HG02885 (cell line): ENCODE data around the gene TACC3.
A peak's percentile ranks its signal among the peaks of the same experiment; 100 is the strongest.
"Not testable (repeated sequence)": the region's sequence is repeated elsewhere in the genome, so short reads cannot be mapped to it uniquely, and the experiment has no call there.

ENCODE experiments used
- ATAC-seq: cut with Tn5 transposase; IDR thresholded peaks from one replicate; pipeline ENCODE4 v1.9.1; 2021; ENCODE audit warnings: mild to moderate bottlenecking; ENCODE audit not compliant: unreplicated experiment, poor library complexity

Gene TACC3

DNA sequence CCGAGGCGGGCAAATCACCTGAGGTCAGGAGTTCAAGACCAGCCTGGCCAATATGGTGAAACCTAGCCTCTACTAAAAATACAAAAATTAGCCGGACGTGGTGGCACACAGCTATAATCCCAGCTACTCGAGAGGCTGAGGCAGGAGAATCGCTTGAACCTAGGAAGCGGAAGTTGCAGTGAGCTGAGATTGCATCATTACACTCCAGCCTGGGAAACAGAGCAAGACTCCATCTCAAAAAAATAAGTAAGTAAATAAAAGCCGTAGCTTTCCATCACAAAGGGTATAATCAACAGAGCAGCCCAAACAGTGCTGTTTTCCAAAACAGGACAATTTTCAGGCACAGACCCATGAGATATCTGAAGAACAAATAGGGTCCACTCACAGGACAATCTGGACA is 19.6 kb upstream of the TACC3 start:
- ATAC-seq: not testable (repeated sequence)

DNA sequence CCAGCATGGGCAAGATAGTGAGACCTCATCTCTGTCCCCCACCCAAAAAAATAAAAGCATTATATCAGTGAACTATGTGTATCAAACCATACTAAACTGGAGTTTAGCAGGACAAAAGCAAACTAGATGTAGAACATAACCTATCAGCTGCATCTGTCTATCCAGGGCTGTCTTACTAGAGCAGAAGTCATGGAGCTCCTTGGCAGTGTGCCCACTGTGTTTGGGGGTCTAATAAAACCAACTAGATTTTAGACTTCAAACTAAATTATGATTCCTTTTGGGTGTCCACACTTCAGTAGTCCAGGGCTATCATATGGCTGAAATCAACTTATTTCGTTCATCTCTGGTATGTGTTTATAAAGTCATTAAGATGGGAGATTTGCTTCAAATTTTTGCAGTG is 17.5 kb upstream of the TACC3 start:
- ATAC-seq: no peak

DNA sequence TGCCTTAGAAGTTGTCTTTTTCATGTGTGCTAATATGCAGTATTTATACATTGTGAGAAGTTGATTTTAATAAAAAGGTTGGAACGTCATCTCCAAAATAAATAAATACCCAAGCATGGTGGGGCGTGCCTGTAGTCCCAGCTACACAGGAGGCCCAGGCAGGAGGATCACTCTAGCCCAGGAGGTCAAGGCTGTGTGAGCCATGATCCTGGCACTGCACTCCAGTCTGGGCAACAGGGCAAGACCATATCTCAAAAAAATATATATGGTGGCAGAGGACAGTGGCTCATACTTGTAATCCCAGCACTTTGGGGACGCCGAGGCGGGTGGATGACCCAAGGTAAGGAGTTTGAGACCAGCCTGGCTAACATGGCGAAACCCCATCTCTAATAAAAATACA is 15.6 kb upstream of the TACC3 start:
- ATAC-seq: no peak

DNA sequence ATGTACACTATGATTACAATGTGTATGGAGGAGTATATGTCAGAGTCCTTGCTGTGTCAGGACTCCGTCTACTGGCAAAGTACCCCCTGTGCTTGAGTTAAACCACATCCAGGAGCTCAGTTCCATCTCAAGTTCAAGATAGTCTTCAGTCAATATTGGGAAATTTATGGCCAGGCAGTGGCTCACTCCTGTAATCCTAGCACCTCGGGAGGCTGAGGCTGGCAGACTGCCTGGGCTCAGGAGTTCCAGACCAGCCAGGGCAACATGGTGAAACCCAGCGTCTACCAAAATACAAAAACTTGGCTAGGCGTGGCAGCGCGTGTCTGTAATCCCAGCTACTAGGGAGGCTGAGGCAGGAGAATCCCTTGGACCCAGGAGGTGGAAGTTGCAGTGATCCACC is 15.0 kb upstream of the TACC3 start:
- ATAC-seq: no peak

DNA sequence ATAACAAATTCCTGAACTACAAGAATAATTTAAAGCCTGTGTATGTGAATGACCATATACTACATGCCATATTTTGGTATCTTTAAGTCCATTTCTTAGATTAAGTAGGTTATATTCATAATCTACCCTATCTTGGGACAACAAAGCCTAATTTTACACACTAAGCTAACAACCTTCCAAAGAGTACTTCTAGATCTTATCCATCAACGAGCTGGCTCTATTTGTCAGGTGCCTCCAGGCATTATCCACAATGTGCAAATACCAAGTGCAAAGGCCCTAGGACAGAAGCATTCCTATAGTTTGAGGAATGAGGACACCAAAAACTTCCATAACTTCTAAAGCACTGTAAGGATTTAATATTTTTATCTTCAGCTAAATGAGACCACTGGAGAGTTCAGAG is 12.7 kb upstream of the TACC3 start:
- ATAC-seq: no peak

DNA sequence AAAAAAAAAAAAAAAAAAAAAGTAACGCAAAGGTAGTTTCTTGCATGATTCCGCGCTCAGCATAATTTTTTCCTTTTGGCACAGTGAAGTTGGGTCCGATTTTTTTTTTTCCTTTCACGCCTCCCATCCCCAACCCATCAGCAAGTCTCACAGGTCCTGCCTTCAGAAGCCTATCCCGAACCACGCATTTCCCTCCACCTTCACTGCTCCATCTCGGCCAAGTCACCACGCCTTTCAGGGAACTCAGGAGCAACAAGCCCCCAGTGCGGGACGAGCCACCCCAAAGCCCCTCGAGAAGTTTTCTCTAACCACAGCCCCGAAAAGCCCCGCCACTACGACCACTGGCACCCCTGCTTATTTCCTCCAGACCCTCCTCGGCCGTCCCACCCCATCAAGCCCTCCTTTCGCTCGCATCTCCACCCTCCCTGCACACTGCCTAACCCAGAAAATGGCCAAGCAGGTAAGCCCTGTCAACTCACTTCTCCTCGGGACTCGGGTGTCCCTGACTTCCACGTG is 10.2 kb upstream of the TACC3 start:
- no peak for ATAC-seq

DNA sequence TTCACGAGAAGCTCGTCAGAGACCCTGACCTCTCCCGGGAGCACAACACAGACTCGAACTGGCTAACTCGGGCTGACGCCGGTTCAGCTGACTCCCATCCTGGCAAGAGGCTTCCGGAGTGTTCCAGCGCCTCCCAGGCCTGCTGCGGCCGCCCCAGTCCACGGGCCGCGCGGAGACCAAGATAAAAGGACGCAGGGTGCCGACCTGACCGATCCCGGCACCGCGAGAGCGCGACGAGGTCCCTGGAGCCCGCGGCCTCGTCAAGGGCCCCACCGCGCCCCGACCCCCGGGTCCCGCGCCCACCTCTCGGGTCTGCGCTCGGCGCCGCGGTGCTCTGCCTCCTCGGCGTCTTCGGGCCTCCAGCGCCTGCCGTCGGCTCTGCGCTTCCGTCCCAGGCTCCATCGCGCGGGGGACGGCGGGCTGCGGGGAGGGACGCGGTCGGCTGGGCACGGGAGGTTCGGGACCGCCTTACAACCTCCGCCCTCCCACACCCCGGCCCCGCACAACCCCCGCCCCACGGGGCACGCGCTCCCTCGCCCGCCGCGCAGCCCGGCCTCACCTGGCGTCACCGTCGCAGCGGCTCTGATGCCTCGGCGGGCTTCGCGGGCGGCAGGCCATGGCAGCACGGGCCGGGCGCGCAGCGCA is 9.6 kb upstream of the TACC3 start:
- ATAC-seq: peak; percentile 18

DNA sequence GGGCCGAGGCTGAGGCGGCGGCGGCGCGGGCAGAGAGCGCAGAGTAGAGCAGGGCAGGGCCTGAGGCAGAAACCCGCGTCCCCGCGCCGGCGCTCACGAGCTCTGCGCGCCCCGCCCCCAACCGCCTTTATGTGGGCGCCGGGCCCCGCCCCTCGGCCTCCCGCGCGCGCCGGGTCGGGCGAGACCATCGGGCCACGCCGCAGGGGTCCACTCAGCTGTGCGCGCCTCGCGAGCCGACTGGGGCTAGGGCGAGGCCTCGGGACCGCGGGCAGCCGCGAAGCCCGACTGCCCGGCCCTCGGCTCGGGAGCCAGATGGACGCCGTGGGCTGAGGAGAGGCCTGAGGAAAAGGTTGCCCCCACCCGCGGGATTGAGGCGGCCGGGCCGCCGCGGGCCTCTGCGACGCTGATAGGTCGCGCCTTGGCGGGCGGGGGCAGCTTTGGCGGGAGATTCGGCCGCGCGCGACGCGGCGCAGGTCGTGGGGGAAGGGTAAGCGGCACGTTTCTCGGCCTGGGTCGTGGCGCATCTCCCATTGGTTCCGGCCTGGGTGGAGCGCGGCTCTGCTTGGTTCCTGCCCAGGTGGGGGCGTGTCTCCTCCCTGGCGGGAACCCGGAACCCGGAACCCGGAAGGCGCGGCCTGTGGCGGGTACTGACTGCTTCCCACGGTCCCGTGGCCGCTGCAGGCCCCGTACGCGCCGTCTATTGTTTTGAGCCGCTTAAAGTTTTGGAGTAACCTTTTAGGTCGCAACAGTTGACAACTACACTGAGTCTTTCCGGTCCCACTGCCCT is 8.9 kb upstream of the TACC3 start, which contains the start of gene SLBP:
SLBP (minus strand) TSS at position 104 of the 787 bp plus-strand sequence. CDS start 131 bp downstream, outside the sequence.
- peak; percentile 82 for ATAC-seq

DNA sequence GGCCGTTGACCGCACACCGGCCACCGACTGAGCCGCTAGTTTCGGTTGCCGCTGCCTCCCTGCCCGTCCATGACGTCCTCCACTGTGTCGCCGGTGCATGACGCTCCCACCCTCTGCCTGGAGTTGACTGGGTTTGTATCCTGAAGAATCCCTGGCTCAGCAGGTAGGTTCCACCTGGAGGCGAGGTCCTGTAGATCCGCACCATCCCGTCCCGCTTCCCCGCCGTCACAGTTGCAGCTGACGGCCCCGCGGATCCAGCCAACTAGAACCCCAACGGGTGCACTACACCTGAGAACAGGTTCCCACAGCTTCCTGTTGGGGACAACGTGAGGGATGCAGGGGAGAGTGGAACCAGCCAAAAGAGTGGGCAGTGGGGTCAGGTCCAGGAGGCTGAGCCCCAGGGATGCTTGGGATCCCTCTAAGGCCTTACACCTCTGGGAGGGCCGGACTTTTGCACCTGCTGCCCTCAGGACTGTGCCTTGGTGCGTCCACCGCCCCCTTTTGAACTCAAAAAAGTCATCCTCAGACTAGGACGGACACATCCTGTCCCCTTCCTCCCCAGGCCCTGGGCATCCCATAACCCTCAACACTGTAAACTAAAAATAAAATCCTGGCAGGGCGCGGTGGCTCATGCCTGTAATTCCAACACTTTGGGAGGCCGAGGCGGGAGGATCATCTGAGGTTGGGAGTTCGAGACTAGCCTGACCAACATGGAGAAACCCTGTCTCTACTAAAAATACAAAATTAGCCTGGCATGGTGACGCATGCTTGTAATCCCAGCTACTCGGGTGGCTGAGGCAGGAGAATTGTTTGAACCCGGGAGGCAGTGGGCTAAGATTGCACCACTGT is 8.1 kb upstream of the TACC3 start:
- peak; percentile 2 for ATAC-seq

DNA sequence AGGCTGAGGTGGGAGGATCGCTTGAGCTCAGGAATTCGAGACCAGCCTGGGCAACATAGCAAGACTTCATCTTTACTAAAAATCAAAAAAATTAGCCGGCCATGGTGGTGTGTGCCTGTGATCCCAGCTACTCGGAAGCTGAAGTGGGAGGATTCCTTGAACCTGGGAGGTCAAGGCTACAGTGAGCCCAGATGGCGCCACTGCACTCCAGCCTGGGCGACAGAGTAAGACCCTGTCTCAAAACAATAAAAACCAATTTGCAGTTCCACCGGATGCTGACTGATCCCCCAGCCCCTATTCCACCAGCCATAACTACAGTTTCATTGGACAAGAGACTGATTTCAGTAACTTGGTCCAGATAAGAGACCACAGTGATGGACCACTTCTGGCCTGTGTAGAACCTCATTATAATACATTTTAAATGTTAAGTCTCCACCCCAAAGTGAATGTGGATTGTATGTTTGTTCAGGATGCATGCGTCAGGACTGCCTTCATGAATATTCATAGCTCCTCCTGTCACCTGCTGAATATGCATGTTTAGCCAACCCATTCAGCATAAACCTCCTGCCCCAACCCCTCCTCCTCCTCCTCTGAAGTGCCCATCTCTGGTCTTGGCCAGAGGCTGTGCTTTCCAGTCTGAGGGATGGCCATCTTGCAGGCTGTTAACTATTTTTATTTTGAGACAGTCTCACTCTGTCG is 6.9 kb upstream of the TACC3 start:
- ATAC-seq: no peak

DNA sequence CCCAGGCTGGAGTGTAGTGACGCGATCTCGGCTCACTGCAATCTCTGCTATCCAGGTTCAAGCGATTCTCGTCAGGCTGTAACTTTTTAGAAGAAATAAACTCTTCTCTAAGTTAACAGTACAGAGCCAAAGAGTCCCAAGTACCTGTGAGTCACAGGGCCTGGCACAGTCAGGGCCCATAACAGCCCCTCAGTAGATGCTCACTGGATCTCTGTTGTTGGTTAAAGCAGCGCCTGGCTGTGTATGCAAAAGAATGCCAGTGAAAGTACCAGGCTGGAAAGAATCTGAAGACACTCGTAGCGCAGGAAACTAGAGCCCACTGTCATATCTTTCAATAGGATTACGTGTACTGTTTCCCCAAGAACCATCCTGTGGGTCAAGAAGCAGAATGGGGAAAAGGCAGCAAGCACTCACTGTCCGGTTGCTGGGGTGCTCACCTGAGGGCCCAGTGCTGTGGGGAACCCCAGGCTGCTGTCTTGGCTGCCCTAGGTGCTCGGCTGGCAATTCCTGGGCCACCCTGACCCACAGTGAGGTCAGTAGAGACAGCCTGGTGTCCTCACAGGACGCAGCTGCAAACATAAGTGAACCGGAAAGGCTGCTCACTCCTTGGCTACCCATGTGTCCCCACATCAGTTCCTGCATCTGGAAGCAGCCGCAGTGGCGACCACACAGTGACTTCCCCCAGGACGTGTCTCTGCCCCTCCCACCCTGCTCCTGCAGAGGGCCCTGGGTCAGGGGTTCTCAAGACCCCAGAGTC is 6.1 kb upstream of the TACC3 start:
- no peak for ATAC-seq

DNA sequence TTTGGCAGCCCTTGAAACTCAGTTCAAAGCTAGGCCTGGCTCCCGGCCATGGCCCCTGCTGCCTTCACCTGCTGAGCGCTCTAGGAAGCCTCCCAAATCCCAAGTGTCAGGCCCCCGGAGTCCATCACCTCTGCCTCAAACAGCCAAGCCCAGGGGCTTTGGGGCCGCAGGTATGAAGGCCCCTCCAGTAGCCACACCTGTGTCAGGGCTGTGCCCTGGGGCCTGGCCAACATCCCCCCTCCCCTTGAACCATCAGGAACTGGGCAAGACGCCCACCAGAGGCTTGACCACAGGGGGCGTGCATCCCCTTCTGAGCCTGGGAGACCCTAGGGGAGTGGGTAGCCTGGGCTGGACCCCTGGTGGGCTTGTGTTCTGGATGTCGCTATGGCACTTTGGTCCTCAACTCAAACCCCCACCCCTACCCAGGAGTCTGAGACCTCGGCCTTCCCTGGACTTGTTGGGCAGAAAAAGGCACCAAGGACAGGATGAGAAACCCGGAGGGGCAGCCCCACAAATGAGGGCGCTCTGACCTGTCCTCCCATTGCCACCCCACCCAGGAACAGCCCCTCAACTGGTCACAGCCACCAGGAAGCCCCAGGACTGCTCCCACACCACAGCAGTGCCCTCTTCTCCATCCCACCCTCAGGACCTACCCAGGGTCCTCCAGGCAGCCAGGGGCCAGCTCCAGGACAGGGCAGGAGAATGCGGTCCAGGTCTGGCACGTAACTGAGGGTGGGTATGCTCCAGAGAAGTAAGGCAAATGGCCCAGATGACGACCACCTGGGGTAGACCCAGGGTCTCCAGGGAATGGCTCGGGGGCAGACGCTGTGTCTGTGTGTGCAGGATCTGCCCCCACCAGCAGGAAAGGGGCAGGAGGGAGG is 5.0 kb upstream of the TACC3 start:
- ATAC-seq: no peak

DNA sequence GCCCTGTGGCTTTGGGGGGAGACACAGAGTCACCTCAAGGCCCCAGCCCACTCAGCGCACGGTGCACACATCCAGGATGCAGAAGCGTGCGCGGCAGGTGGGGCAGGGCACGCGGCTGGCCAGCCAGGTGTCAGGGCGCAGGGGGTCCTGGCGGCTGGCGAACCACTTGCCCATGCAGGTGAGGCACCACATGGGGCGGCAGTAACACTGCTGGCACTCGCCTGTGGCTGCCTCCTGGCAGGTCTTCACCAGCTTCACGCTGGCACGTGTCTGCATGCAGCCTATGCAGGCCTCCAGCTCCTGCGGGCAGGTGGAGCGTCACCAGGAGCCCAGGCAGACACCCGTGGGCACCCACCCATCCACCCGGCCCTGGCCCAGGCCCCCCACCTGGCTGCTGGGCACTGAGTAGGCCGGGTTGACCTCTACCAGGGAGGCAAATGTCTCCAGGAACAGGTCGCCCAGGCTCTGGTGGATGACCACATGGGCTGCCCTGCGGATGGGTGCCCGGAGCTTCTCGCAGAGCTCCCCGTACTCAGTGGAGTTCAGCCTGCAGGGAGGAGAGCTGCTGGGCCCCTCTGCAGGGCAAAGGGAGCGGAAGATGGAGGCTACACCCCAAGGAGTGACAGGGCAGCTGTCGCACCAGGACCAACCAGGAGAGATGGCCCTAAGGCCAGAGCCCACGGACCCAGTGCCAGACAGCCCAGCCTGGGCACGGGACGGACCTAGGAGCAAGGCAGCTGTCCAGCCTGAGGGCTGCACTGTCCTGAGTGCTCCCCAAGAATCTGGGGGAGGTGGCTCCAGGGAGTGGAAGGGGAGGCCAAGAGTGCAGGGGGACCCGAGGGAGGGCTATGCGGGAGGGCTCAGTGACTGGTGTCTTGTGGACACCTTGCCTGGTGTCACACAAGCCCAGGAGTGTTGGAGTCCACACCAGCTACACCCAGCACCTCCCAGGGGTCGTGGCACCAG is 3.9 kb upstream of the TACC3 start:
- ATAC-seq: no peak

DNA sequence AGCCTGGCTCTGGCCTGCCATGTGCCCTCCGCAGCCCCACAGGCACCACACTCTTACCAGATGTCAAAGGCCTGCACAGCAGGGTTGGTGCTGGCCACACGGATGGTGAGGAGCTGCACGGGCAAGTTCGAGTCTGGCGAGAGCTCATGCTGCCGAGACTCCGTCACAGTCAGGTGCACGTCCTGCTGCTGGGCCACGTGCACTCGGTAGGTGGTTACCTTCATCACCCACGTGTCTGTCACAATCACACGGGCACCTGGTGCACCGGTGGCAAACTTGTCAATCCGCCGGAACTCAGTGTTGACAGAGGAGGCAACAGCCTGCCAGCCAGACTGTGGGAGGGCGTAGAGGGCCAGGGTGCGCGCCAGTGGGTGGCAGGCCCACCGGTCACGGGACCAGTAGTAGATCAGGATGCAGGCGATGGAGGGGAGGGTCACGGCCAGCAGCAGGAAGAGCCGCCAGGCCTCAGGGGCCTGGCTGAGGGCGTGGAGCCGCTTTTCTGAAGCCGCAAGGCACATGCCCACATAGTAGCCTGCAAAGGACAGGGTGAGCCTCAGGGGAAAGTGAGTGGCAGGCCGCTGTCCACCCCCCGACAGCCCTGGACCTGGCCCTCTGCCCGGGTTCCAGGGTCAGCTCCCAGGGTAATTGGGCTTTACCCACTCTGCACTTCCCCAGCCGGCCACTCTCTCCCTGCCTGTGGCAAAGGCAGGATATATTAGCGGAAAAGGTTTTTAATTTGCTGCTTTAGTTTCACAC is 3.0 kb upstream of the TACC3 start:
- ATAC-seq: no peak

DNA sequence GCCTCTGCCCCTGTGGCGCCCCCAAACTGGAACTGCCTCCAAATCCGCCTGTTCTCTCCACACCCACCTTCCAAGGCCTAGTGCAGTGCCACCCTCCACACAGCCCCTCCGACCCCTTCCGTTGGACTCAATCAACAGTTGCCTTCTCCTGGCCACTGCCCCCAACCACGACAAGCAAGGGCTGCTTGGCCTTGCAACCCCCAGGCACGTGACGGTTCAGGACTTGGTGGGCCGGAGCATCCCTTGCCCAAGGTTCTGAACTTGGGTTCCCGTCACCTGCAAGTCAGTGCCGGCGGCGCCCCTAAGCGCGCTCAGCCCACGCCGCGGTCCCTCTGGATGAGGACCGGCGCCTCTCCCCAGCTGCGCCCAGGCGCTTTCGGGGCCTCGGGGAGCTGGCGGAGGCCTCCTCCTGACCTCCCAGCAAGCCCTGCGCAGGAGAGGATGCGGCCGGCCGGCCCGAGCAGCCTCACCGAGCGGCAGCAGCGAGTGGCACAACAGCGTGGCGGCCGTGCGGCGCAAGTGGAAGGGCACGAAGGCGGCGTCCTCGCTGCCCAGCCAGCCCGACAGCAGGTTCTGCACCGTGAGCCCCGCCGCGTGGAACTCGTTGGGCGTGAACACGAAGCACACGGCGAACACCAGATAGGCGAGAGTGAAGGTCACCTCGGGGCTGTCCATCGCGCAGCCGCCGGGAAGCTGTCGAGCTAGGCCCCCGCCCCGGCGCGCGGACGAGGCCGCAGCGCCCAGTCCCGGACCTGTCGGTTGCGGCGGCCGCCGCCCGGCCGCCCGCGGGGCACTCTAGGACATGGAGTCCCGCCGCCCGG is 948 bp upstream of the TACC3 start:
- no peak for ATAC-seq
